Measurements from ENCODE around the gene MIPOL1.
"Not testable (repeated sequence)": the region's sequence is repeated elsewhere in the genome, so short reads cannot be mapped to it uniquely, and the experiment has no call there.

The MIPOL1 gene

GRCh38 chr14:37268788-37269187, 71.1 kb downstream of the MIPOL1 start:
- H3K36me3 ChIP-seq (ENCODE audit: insufficient read depth, low read length): no peaks in the 10 kb centered on the region
- no peaks in the 10 kb centered on the region for H3K4me1 ChIP-seq (ENCODE audit: control insufficient read depth, insufficient read depth, low read length)
- no peaks in the 10 kb centered on the region for H3K27me3 ChIP-seq (ENCODE audit: control insufficient read depth, insufficient read depth, low read length)
- no peak overlapping the region for H3K4me2 ChIP-seq (ENCODE audit: low read length)
- H3K4me3 ChIP-seq (ENCODE audit: low read length): no peak overlapping the region
- no peak overlapping the region for H3K9ac ChIP-seq (ENCODE audit: low read depth, low read length)
- H3K9me3 ChIP-seq (replicated peaks; ENCODE audit: low read length): no peaks in the 10 kb centered on the region

- H3K36me3 ChIP-seq (ENCODE audit: insufficient read depth, low read length): no peaks in the 10 kb centered on the region
Measured at GRCh38 chr14:37270629-37271028, 72.9 kb downstream of the MIPOL1 start.

GRCh38 chr14:37272569-37272968, 74.8 kb downstream of the MIPOL1 start:
- no peak overlapping the region for H3K4me3 ChIP-seq (ENCODE audit: low read length)
- H3K4me2 ChIP-seq (ENCODE audit: low read length): no peak overlapping the region
- H3K9ac ChIP-seq (ENCODE audit: low read depth, low read length): no peak overlapping the region
- no peaks in the 10 kb centered on the region for H3K4me1 ChIP-seq (ENCODE audit: control insufficient read depth, insufficient read depth, low read length)
- no peaks in the 10 kb centered on the region for H3K27me3 ChIP-seq (ENCODE audit: control insufficient read depth, insufficient read depth, low read length)
- H3K9me3 ChIP-seq (replicated peaks; ENCODE audit: low read length): no peaks in the 10 kb centered on the region
- no peaks in the 10 kb centered on the region for H3K36me3 ChIP-seq (ENCODE audit: insufficient read depth, low read length)

More at GRCh38 chr14:37270629-37271028, 72.9 kb downstream of the MIPOL1 start:
- Histone ChIP-seq H3K4me1 (ENCODE audit: control insufficient read depth, insufficient read depth, low read length) (no peaks in the 10 kb centered on the region), H3K9me3 (replicated peaks; ENCODE audit: low read length) (no peaks in the 10 kb centered on the region), H3K9ac (ENCODE audit: low read depth, low read length) (no peak overlapping the region), H3K27me3 (ENCODE audit: control insufficient read depth, insufficient read depth, low read length) (no peaks in the 10 kb centered on the region), H3K4me3 (ENCODE audit: low read length) (no peak overlapping the region), H3K4me2 (ENCODE audit: low read length) (no peak overlapping the region)

GRCh38 chr14:37274652-37275051, 76.9 kb downstream of the MIPOL1 start:
- no peak overlapping the region for H3K4me2 ChIP-seq (ENCODE audit: low read length)
- no peaks in the 10 kb centered on the region for H3K27me3 ChIP-seq (ENCODE audit: control insufficient read depth, insufficient read depth, low read length)
- H3K4me3 ChIP-seq (ENCODE audit: low read length): no peak overlapping the region
- H3K9ac ChIP-seq (ENCODE audit: low read depth, low read length): no peak overlapping the region
- no peaks in the 10 kb centered on the region for H3K9me3 ChIP-seq (replicated peaks; ENCODE audit: low read length)
- no peaks in the 10 kb centered on the region for H3K4me1 ChIP-seq (ENCODE audit: control insufficient read depth, insufficient read depth, low read length)
- no peaks in the 10 kb centered on the region for H3K36me3 ChIP-seq (ENCODE audit: insufficient read depth, low read length)

GRCh38 chr14:37275963-37276362, 78.2 kb downstream of the MIPOL1 start:
- no peaks in the 10 kb centered on the region for H3K4me1 ChIP-seq (ENCODE audit: control insufficient read depth, insufficient read depth, low read length)
- no peak overlapping the region for H3K4me2 ChIP-seq (ENCODE audit: low read length)
- H3K9ac ChIP-seq (ENCODE audit: low read depth, low read length): no peak overlapping the region
- H3K27me3 ChIP-seq (ENCODE audit: control insufficient read depth, insufficient read depth, low read length): no peaks in the 10 kb centered on the region
- H3K36me3 ChIP-seq (ENCODE audit: insufficient read depth, low read length): no peaks in the 10 kb centered on the region
- H3K9me3 ChIP-seq (replicated peaks; ENCODE audit: low read length): no peaks in the 10 kb centered on the region
- no peak overlapping the region for H3K4me3 ChIP-seq (ENCODE audit: low read length)

GRCh38 chr14:37278636-37279538, 81.2 kb downstream of the MIPOL1 start:
- no peaks in the 10 kb centered on the region for H3K27me3 ChIP-seq (ENCODE audit: control insufficient read depth, insufficient read depth, low read length)
- no peak overlapping the region for H3K4me2 ChIP-seq (ENCODE audit: low read length)
- H3K9me3 ChIP-seq (replicated peaks; ENCODE audit: low read length): no peaks in the 10 kb centered on the region
- H3K4me1 ChIP-seq (ENCODE audit: control insufficient read depth, insufficient read depth, low read length): no peaks in the 10 kb centered on the region
- H3K4me3 ChIP-seq (ENCODE audit: low read length): no peak overlapping the region
- no peak overlapping the region for H3K9ac ChIP-seq (ENCODE audit: low read depth, low read length)
- no peaks in the 10 kb centered on the region for H3K36me3 ChIP-seq (ENCODE audit: insufficient read depth, low read length)

GRCh38 chr14:37279818-37280217, 82.1 kb downstream of the MIPOL1 start:
- H3K9me3 ChIP-seq (replicated peaks; ENCODE audit: low read length): no peaks in the 10 kb centered on the region
- H3K4me3 ChIP-seq (ENCODE audit: low read length): no peak overlapping the region
- no peak overlapping the region for H3K4me2 ChIP-seq (ENCODE audit: low read length)
- H3K9ac ChIP-seq (ENCODE audit: low read depth, low read length): no peak overlapping the region
- H3K4me1 ChIP-seq (ENCODE audit: control insufficient read depth, insufficient read depth, low read length): no peaks in the 10 kb centered on the region
- H3K27me3 ChIP-seq (ENCODE audit: control insufficient read depth, insufficient read depth, low read length): no peaks in the 10 kb centered on the region
- H3K36me3 ChIP-seq (ENCODE audit: insufficient read depth, low read length): no peaks in the 10 kb centered on the region

- Histone ChIP-seq H3K27me3 (ENCODE audit: control insufficient read depth, insufficient read depth, low read length) (no peaks in the 10 kb centered on the region), H3K4me2 (ENCODE audit: low read length) (no peak overlapping the region), H3K9ac (ENCODE audit: low read depth, low read length) (no peak overlapping the region), H3K36me3 (ENCODE audit: insufficient read depth, low read length) (no peaks in the 10 kb centered on the region), H3K4me1 (ENCODE audit: control insufficient read depth, insufficient read depth, low read length) (no peaks in the 10 kb centered on the region), H3K4me3 (ENCODE audit: low read length) (no peak overlapping the region), H3K9me3 (replicated peaks; ENCODE audit: low read length) (no peaks in the 10 kb centered on the region)
Measured at GRCh38 chr14:37284760-37285159, 87.0 kb downstream of the MIPOL1 start.

GRCh38 chr14:37285220-37285619, 87.5 kb downstream of the MIPOL1 start:
- no peak overlapping the region for H3K4me2 ChIP-seq (ENCODE audit: low read length)

GRCh38 chr14:37289688-37290087, 92.0 kb downstream of the MIPOL1 start:
- Histone ChIP-seq H3K4me2 (ENCODE audit: low read length) (no peak overlapping the region), H3K4me3 (ENCODE audit: low read length) (no peak overlapping the region), H3K27me3 (ENCODE audit: control insufficient read depth, insufficient read depth, low read length) (no peaks in the 10 kb centered on the region), H3K9ac (ENCODE audit: low read depth, low read length) (no peak overlapping the region), H3K9me3 (replicated peaks; ENCODE audit: low read length) (no peaks in the 10 kb centered on the region), H3K4me1 (ENCODE audit: control insufficient read depth, insufficient read depth, low read length) (no peaks in the 10 kb centered on the region), H3K36me3 (ENCODE audit: insufficient read depth, low read length) (no peaks in the 10 kb centered on the region)

More at GRCh38 chr14:37285220-37285619, 87.5 kb downstream of the MIPOL1 start:
- Histone ChIP-seq H3K36me3 (ENCODE audit: insufficient read depth, low read length) (no peaks in the 10 kb centered on the region), H3K9ac (ENCODE audit: low read depth, low read length) (no peak overlapping the region), H3K4me1 (ENCODE audit: control insufficient read depth, insufficient read depth, low read length) (no peaks in the 10 kb centered on the region), H3K4me3 (ENCODE audit: low read length) (no peak overlapping the region), H3K27me3 (ENCODE audit: control insufficient read depth, insufficient read depth, low read length) (no peaks in the 10 kb centered on the region), H3K9me3 (replicated peaks; ENCODE audit: low read length) (no peaks in the 10 kb centered on the region)

- not testable (repeated sequence) for H3K4me2 ChIP-seq (ENCODE audit: low read length); H3K27me3 ChIP-seq (ENCODE audit: control insufficient read depth, insufficient read depth, low read length); H3K9me3 ChIP-seq (replicated peaks; ENCODE audit: low read length); H3K9ac ChIP-seq (ENCODE audit: low read depth, low read length); H3K36me3 ChIP-seq (ENCODE audit: insufficient read depth, low read length); H3K4me1 ChIP-seq (ENCODE audit: control insufficient read depth, insufficient read depth, low read length); H3K4me3 ChIP-seq (ENCODE audit: low read length)
Measured at GRCh38 chr14:37295262-37295661, 97.5 kb downstream of the MIPOL1 start.

- Histone ChIP-seq H3K27me3 (ENCODE audit: control insufficient read depth, insufficient read depth, low read length) (no peaks in the 10 kb centered on the region), H3K4me2 (ENCODE audit: low read length) (no peak overlapping the region), H3K36me3 (ENCODE audit: insufficient read depth, low read length) (no peaks in the 10 kb centered on the region), H3K9ac (ENCODE audit: low read depth, low read length) (no peak overlapping the region), H3K4me3 (ENCODE audit: low read length) (no peak overlapping the region), H3K4me1 (ENCODE audit: control insufficient read depth, insufficient read depth, low read length) (no peaks in the 10 kb centered on the region), H3K9me3 (replicated peaks; ENCODE audit: low read length) (no peaks in the 10 kb centered on the region)
Measured at GRCh38 chr14:37311252-37311651, 113.5 kb downstream of the MIPOL1 start.

Data from skeletal muscle satellite cell (primary cell).